Adipose tissue (tissue), 3 donors: ENCODE results near the gene AREL1. TPM values are rescaled to one million over a fixed set of nuclear protein-coding genes. Genes with fewer than 3 reads are reported as not detected.

Experiments
- H3K27ac ChIP-seq: one replicate; pipeline ENCODE4 v1.5.1; 2013; ENCODE audit warnings: low read depth, low read length
- WGBS, 3 donors: extraction: QIAGEN DNeasy Blood & Tissue Kit; methylation state at CpG; one replicate each; pipeline ENCODE4 v1.1.7; 2013; 5-methylcytosine and 5-hydroxymethylcytosine counted together
- polyA plus RNA-seq, 3 donors: library from polyadenylated mRNA; stranded (reverse); fragments of 200-250 nt; gene quantifications; one replicate each; pipeline ENCODE4 v1.2.3, GENCODE V29; 2013
- donor health status: healthy with polysubstance abuse.
- donor health status: Bipolar disorder and iron deficiency.
- donor health status: healthy.

Gene AREL1
- polyA plus RNA-seq, 3 donors, result 5.9 to 10.2 (median 9.6) TPM

DNA sequence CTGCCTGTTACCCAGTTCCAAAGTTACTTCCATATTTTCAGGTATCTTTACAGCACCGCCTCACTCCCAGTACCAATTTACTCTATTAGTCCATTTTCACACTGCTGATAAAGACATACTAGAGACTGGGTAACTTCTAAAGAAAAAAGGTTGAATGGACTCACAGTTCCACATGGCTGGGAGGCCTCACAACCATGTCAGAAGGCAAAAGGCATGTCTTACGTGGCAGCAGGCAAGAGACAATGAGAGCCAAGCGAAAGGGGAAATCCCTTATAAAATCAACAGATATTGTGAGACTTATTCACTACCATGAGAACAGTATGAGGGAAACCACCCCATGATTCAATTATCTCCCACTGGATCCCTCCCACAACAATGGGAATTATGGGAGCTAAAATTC lies 9.8 kb downstream of the AREL1 start:
- no peak overlapping the region for H3K27ac ChIP-seq
- 92 to 94% (median 93%) methylated on average over 3 of the region's 3 CpGs for WGBS, 3 donors

DNA sequence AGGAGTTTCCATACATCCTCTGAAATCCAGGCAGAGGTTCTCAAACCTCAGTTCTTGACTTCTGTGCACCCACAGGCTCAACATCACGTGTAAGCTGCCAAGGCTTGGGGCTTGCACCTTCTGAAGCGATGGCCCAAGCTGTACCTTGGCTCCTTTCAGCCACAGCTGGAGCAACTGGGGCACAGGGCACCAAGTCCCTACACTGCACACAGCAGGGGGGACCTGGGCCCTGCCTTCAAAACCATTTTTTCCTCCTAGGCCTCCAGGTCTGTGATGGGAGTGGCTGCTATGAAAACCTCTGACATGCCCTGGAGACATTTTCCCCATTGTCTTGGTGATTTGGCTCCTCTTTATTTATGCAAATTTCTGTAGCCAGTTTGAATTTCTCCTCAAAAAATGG lies 10.6 kb downstream of the AREL1 start:
- WGBS, 3 donors, result 89 to 100% (median 98%) methylated on average over 2 of the region's 2 CpGs
- no peak overlapping the region for H3K27ac ChIP-seq

DNA sequence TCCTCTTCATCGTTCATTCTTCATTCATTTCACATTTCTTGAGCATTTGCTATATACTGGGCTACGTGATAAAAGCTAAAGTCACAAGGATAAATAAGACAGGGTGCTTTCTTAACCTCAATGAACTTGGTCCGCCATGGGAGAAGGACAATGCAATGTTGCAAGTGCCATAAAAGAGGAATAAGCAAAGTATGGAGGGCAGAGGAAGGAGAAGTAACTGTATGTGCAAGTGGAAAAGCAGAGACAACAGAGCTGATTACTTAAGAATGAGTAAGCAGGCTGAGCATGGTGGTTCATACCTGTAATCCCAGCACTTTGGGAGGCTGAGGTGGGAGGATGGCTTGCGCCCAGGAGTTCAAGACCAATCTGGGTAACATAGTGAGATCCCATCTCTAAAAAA lies 14.4 kb downstream of the AREL1 start:
- 74 to 97% (median 86%) methylated on average over 4 of the region's 4 CpGs for WGBS, 3 donors

DNA sequence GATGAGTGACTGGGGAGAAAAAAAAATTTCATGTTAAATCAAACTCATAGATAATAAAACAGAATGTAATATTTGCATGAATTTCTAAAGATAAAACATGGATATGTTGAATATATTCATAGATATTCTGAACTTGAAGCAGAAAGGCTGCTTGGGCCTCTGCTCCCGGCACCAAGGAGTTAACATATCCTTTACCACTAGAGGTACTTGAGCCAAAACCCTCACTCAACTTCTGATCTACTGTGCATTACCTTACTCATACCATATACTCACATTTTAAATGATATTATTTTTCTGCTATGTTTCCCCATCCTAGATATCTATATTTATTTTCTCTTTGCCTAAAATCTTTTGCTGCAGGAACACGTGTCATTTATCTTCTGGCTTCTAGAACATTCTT lies 14.9 kb downstream of the AREL1 start:
- 85 to 92% (median 90%) methylated on average over 2 of the region's 2 CpGs for WGBS, 3 donors
- H3K27ac ChIP-seq, result no peak overlapping the region

More for the DNA sequence above, 14.4 kb downstream of the AREL1 start:
- no peak overlapping the region for H3K27ac ChIP-seq

DNA sequence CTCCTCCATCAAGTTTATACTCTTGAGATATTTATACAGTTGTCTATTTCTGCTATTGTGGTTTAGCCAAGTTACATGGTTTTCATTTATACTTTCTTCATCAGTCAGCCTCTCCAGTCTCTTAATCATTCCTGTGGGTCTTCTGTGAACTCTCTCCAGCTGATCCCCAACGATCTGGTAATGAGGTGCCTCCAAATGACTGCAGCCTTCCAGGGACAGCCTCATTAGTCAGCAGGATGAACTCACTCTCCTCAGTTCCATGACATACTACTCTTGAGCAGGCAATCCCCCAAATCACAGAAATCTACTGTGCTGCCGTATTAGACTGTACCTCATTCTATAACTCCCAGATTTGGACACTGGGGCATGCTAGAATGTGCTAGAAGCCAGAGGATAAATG lies 15.3 kb downstream of the AREL1 start:
- 74 to 82% (median 79%) methylated on average over 2 of the region's 2 CpGs for WGBS, 3 donors
- no peak overlapping the region for H3K27ac ChIP-seq

DNA sequence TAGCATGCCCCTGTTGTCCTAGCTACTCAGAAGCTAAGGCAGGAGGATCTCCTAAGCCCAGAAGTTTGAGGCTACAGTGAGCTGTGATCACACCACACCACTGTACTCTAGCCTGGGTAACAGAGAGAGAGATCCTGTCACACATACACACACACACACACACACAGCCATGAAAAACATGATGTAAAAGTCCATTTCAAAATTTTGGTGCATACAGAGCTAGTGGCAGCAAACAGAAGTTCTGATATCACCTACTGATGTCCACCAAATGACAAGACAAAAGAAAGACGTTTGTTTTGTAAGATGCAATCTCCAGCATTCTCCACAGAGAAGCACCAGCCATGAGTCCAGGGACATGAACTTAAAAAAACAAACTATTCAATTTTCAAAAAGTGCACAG lies 15.9 kb downstream of the AREL1 start:
- no peak overlapping the region for H3K27ac ChIP-seq
- 54 to 86% (median 61%) methylated on average over 1 of the region's 1 CpG for WGBS, 3 donors

DNA sequence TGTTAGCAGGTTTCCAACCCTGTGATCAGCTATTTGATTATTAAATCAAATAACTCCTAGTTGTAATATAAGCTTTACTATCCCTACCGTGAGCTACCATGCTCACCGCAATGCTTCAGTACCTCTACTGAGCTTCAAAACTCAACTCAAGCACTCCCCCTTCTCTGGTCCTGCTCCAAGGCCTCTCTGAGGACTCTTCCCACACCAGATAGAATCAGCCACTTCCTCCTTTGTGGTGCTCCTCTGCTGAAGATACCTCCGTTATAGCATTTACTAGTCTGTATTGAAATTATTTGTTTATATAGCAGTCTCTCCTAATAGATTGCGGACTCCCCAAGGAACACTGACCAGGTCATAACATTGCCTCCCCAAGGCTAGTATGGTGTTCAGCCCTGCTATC lies 17.5 kb downstream of the AREL1 start:
- H3K27ac ChIP-seq, result no peak overlapping the region
- 82 to 97% (median 87%) methylated on average over 4 of the region's 4 CpGs for WGBS, 3 donors

DNA sequence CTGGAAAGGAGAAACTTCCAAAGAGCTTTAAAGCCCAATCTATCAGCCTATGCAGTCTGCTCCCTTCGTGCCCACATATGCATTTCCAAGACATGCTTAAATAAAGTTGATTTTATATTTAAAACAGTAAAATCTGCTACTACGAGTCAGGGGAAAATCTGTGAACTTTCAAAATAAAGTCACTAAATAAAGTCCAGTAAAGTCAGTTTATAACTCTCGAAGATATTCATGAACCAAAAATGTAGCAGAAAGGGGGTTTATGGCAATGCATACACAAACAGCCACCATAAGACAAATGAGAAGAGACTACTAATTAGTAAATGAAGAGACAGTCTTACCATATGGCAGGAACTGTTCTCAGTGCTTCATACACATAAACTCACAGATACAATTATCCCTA lies 19.7 kb downstream of the AREL1 start:
- WGBS, 3 donors, result 96 to 99% (median 98%) methylated on average over 3 of the region's 3 CpGs

DNA sequence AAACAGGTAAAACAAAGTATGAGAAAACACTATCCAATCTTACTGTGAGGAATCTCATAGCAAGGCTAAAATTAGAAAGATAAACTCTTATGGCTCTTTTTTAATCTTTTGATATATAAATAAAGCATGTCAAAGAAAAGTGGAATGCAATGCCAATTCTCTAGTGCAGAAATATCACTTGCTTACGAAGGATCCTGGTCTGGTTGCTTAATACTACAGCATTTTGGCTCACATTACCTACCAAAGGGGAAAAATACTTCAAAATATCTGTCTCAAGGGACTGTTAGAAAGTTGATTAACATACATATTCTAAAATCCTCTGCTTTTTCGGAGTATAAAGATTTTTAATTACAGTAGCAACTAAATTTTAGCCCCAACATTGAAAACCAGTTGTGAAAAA lies 21.4 kb downstream of the AREL1 start:
- no peak overlapping the region for H3K27ac ChIP-seq
- WGBS, 3 donors, result 42 to 71% (median 47%) methylated on average over 2 of the region's 2 CpGs

More for the DNA sequence above, 19.7 kb downstream of the AREL1 start:
- no peak overlapping the region for H3K27ac ChIP-seq

DNA sequence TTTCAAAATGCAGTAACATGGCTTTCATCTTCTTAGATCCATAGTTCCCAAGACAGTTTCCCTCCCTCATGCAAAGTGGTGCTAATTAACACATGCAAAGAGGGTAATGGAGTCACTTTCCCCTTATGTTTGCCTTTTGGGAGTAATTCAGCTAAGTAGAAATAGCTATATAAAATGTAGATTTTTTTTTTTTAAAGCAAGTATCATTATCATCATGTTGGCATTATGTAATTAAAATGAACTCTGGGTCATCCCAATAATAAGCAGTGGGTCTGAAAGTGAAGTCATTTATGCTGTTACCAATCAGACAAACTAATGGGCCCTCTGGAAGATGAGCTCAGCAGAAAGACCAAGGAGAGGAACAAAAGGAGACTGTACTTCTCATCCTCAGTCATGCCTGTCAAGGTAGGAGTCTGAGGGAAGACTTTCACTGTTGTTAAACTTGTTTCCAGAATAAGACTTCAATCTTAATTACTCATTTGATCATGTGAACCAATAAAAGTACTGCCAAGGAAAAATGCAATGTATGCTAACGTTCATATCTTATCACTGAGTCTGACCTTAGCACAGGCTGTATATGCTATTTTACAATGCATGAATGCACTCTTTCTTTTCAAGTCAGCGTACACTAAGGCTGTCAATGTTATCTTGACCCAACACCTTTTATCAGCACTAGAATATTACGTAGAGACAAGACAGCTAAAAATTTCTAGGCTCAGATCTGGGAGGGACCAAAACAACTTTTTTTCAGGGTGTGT lies 26.8 kb downstream of the AREL1 start:
- WGBS, 3 donors, result 23 to 86% (median 82%) methylated on average over 3 of the region's 3 CpGs
- H3K27ac ChIP-seq, result no peak overlapping the region

DNA sequence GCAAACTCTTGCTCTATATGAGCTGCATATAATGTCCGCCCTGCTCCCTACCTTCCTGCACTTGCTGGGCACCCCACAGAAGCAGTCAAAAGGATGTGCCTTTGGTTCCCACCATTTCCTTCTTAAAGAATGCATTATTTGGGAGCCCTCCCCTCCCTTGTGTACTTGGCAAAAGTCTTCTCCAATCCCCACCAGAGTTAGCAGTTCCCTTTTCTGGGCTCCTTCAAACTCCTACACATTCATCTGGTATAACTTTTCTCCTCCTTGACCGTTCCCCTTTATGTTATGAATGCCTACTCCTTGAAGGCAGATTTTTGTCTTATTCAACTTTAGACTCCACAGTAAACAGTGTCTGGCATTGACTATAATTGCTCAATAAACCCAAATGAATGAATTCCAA lies 27.8 kb downstream of the AREL1 start:
- H3K27ac ChIP-seq, result no peak overlapping the region
- 65 to 98% (median 73%) methylated on average over 2 of the region's 2 CpGs for WGBS, 3 donors

DNA sequence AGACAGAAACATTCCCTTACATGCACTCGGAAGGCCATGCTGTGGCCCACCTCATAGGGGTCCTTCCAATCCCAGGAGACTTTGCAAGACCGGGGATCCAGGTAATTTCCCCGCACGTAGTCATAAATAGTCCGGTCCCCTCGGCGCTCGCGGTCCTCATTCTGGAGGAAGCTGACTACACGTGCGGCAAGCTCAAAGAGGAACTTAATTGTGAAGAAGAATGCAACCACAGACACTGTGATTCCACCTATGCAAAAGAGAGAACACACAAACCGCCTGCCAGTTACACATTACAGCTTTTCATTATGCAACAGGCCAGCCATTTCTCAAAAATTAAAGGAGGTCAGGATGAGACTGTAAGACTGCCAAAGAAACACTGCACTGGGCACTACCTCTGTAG lies 28.4 kb downstream of the AREL1 start:
- no peak overlapping the region for H3K27ac ChIP-seq

DNA sequence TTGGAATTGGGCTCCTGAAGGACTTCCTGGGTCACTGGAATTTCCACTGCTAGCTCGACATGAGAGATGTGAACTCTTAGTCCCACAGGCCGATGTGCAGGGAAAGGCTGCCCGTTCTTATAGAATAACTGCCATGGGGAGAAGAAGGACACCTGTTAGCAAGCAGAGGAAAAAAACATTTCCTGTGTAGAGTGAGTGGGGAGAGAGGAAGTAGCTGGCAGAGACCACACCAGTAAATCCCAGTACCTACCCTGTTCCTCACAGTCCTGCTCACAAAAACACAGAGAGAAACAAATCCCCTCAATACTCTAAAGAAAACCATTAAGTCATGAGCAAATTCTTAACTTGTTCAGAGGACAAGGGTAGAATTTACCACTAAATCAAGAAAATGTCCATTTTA lies 29.5 kb downstream of the AREL1 start:
- 32 to 63% (median 36%) methylated on average over 3 of the region's 3 CpGs for WGBS, 3 donors
- no peak overlapping the region for H3K27ac ChIP-seq

More for the DNA sequence above, 28.4 kb downstream of the AREL1 start:
- 55 to 81% (median 69%) methylated on average over 12 of the region's 12 CpGs for WGBS, 3 donors

DNA sequence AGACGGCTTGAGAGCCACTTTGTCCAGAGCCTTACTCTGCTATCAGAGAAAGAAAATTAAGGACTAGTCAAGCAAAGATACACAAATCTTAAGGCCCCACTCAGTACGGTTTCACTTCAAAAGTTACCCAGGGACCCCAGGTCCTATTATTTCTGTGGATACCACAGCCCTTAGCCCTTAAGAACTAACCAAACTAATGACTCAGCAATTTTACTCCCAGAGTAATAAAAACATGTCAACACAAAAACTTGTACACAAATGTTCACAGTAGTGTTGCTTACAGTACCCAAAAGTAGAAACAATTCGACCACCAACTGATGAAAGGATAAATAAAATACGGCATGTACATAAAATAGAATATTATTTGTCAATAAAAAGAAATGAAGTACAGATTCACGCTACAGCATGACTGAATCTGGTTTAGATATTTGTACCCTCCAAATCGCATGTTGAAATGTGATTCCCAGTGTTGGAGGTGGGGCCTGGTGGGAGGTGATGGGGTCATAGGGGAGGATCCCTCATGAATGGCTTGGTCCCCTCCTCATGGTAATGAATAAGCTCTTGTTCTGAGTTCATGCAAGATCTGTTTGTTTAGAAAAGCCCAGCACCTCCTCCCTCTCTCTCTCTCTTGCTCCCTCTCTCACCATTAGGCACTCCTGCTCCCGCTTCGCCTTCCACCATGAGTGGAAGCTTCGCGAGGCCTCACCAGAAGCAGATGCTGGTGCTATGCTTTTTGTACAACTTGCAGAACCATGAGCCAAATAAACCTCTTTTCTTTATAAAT lies 30.5 kb downstream of the AREL1 start:
- WGBS, 3 donors, result 93 to 95% (median 95%) methylated on average over 10 of the region's 10 CpGs
- no peak overlapping the region for H3K27ac ChIP-seq

DNA sequence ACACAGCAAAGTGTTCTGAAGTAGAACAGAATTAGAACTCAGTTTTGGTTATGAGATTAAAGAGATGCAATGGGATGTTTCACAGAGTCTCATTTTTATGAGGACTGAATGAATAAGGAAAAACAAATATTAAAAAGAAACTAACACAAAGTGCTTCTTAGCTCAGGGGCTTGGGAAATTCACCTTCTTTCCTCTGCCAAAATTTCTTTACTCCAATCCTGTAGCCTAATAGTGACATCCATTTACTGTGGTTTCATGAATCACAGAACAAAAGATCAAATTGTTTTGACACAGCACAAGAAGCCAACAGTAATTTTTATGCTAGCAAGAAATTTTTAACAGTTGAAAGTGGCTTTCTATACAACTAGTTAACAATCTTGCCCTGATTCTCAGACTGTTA lies 37.7 kb downstream of the AREL1 start:
- H3K27ac ChIP-seq, result no peak overlapping the region

DNA sequence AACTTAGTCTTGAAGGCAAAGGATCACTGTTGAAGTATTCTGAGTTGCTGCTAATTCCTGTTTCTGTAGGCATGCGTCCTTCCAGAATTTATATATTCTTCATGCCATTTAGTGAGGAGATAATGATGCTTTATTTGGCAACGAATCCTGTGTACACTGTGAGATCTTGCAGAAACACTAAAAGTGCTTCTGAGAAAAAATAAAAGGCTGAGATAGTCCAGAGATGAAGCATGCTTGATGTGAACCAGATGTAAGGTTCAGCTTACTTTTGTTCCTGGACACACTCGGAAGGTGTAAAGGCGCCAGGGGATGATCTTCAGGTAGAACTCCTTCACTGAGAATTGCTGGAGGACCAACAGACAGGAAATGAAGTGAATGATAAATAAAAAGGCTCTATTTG lies 39.1 kb downstream of the AREL1 start:
- H3K27ac ChIP-seq, result no peak overlapping the region
- 86 to 91% (median 87%) methylated on average over 4 of the region's 4 CpGs for WGBS, 3 donors

DNA sequence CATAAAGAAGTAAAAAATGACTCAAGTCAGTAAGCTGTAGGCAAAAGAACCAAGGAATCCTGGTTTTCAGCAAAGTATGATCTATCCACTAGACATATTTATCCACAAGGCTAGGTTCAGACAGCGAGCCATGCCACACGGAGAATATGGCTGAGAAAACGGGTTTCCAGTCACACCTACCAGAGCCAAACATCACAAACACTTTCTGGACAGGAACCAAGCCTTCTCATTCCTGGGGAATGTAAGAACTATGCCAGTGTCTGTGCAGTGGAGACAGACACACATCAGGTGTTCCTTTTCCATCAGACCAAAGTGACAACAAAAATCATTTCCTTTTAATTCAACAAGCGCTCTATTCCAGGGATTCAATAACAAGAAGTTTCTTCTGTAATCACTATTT lies 41.1 kb downstream of the AREL1 start:
- WGBS, 3 donors, result 78 to 90% (median 85%) methylated on average over 4 of the region's 4 CpGs
- no peak overlapping the region for H3K27ac ChIP-seq

DNA sequence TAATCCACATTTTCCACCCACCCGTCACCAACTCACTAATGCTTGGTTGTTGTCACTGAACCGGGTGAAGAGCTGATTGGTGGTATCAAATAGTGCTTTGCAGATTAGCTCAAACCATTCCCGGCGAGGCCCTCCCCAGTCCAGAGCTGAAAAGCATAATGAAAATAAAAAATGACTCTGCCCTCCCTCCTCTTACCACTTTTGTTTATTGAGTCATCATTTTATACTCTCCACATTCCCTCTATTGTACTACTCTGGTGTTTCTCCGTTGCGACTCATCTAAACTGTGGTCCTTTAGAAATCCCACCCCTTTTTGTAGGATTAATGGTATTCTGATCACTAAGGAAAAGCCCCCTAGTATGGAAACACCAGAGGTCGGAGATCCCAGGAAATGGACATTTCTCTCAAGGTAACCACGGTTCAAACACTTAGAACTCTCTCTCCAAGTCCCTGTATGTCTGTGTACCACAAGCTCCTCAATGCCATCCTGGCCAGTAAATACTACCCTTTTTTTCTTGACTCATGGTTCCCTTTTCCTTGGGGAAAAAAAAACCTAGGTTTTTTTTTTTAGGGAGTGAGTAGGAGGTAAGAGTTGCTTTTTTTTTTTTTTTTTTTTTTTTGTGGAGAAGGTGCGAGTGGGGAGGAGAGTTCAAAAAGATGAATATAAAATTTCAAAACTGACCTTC lies 42.0 kb downstream of the AREL1 start:
- no peak overlapping the region for H3K27ac ChIP-seq
- WGBS, 3 donors, result 88 to 91% (median 89%) methylated on average over 9 of the region's 9 CpGs

DNA sequence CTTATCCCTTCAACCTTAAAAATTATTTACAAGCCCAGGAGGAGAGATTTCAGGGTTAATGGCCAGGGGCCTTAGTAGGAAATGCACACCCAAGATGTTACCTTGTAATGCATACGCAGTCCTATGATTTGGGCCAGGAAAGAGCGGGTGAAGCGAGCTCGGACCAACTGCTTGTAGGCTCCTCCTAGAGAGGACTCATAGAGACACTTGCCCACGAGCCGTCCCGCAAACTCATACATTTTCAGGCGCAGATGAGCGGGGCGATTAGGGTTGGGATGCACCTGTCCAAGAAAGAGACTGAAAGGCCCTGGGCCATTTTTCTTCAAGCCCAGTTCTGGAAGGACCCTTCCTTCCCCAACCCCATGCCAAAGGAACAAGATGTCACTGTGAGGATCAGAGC lies 43.0 kb downstream of the AREL1 start:
- WGBS, 3 donors, result 95 to 98% (median 98%) methylated on average over 10 of the region's 10 CpGs
- H3K27ac ChIP-seq, result no peak overlapping the region
